EL (cell line): ENCODE results near the gene PAPPA.

Experiments
- DNase-seq: peaks from one replicate; pipeline ENCODE4 v3.0.0-alpha.2; 2016

The PAPPA gene

GRCh38 chr9:116389541-116390302, 236.1 kb downstream of the PAPPA start:
- DNase-seq: no peak

GRCh38 chr9:116390303-116391228, 237.0 kb downstream of the PAPPA start:
- no peak for DNase-seq

DNA sequence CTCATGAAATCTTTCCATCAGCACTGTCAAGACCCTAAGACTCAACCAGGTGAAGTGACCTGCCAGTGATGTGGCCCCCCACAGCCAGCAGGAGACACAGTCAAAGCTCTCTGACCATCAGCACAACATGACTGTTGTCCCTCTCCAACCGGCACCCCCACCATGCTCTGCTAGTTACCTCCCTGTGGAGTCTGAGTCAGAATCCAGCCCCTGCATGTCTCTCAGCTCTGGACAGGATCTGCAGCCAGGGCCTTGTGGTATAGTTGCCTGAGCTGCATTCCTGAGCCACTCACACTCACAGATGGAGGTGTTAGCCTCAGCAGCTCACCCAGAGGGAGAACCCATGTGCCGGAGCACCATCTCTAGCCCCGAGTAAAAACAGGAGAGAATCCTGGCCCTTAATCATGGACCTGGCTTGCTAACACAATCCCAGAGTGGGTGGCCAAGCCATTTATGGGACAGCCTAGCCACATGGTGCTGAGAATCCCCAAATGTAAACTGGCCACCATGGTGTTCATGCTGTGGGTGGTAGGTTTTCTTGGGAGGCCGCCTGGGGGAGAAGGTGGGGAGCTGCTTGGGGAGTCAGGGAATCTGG, 237.8 kb downstream of the PAPPA start:
- peak; percentile 82 for DNase-seq

DNA sequence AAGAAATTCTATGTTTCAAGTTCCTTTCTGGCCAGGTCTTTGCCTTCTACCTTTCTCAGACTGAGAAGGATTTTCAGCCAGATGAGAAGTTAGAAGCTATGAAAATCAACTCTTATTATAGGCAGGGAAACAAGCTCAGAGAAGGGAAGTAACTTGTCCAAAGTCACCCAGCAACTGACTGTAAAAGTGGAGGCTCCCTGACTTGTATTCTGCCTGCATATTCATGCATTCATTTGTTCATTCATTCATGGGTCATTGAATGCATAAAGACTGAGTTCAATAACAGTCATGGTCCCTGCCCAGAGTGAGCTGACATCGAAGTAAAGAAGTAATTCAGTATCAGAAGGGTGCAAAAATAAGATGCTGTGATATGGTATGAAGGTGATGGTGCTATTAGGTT, 239.6 kb downstream of the PAPPA start:
- no peak for DNase-seq

DNA sequence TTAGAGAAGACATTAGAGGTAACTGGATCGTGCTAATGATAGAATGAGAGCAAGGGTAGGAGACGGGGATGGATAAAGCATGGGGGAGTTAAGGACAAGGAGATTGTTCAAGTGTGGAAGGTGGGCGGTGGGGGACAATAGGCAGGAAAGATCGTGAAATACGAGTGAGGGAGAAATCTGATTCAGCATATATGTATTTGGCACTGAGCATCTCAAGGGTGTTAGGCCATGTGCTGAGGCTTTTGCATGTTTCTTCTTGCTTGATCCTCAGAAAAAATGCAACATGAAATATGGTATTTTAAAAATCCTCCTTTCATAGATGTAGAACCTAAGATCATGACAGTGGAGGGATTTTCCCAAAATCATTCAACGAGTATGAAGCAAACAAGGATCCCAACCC, 240.5 kb downstream of the PAPPA start:
- DNase-seq: no peak

- DNase-seq: no peak
Observed at GRCh38 chr9:116394894-116395698, 241.5 kb downstream of the PAPPA start.

- no peak for DNase-seq
Observed at GRCh38 chr9:116395699-116396037, 242.1 kb downstream of the PAPPA start.

- DNase-seq: no peak
Observed at GRCh38 chr9:116403171-116403570, 249.6 kb downstream of the PAPPA start.

GRCh38 chr9:116404228-116404627, 250.6 kb downstream of the PAPPA start:
- DNase-seq: no peak

- DNase-seq: no peak
Observed at GRCh38 chr9:116405321-116405720, 251.7 kb downstream of the PAPPA start.

- DNase-seq: no peak
Observed at GRCh38 chr9:116406469-116406868, 252.9 kb downstream of the PAPPA start.

GRCh38 chr9:116409129-116409528, 255.5 kb downstream of the PAPPA start:
- DNase-seq: no peak

GRCh38 chr9:116409638-116410037, 256.0 kb downstream of the PAPPA start:
- DNase-seq: no peak

DNA sequence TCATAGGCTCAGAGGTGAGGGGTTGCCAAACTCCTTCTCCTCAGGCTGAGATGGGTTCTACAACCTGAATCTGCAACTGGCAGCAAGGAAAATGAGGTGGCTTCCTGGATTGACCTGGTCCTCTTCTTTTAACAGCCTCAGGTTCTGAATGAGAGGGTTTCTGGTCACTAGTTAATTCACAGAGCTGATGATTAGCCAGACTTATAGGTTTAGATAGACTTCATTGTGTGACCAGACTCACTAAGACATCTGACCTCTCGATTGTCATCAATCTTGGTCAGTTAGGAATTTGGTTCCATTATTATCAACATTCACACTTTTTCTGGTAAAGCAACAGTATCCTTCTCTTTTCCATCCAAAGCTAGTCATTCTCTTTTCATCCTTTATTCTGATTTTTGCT, 257.9 kb downstream of the PAPPA start:
- no peak for DNase-seq

DNA sequence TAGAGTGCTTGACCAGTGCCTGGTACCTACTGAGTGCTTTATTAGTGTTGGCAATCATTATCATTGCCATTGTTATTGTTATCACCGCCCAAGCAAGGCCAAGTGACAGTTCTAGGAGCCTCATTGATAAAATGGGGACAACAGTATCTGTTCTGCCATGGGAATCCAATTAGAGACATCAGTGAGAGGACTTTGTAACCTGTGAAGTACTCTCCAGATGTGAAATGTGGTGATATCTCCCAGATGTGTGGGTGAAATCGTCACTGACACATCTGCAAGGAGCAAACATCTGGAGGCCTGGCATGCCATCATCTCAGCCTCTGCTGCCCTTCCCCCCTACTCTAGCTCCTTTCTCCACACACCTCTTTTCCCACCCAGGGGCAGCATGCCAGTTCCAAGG, 260.8 kb downstream of the PAPPA start:
- DNase-seq: no peak

DNA sequence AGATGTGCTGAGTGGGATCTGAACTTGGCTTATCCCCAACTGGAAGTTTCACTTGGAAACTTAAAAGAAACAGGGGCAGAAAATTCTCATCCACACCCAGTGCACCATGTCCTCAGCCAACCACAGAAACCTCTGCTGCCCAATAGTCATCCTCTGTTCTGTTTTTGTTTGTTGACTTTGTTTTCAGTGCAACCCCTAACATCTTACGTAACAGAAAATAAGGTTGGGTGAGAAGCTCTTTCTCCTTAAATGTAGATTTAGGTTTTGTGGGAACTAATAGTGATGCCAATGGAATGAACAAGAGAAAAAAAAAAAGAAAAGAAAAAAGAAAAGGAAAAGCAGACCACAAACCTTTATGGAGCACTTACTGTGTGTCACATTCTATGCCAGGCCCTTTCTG, 262.8 kb downstream of the PAPPA start:
- no peak for DNase-seq

- peak; percentile 39 for DNase-seq
Observed at GRCh38 chr9:116417464-116417863, 263.9 kb downstream of the PAPPA start.

GRCh38 chr9:116419181-116419580, 265.6 kb downstream of the PAPPA start:
- no peak for DNase-seq

DNA sequence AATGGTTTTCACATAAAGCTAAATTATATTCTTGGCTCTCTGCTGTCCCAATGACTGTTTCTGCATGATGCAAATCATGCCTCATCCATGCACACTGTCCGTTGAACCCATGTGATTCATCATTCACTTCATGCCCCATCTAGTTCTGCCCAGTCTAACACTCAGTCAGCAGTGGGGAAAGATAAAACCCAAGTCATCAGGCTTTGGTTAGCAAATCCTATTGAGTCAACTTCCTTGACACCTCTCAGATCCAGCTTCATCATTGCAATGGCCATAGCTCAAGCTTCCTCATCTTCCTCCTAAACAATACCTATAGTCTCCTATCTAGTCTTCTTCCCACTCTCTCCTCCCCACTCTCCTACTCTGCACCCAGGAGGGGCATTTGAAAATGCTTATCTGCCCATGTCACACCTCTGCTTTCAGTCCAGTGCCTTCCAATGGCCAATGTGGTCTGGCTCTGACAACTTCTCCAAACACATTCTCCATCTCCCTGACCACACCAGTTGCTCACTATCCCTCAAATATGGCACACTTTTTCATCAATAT, 267.5 kb downstream of the PAPPA start:
- DNase-seq: peak; percentile 24

- no peak for DNase-seq
Observed at GRCh38 chr9:116422119-116422979, 268.8 kb downstream of the PAPPA start.

GRCh38 chr9:116423149-116423548, 269.6 kb downstream of the PAPPA start:
- no peak for DNase-seq

GRCh38 chr9:116425244-116425643, 271.7 kb downstream of the PAPPA start:
- DNase-seq: no peak
